ENCODE results near the gene AMOTL1. TPM values are rescaled to one million over a fixed set of nuclear protein-coding genes. Genes with fewer than 3 reads are reported as not detected.

Gene AMOTL1
- polyA plus RNA-seq, 3 donors, result 44.4 to 47.7 (median 45.5) TPM

DNA sequence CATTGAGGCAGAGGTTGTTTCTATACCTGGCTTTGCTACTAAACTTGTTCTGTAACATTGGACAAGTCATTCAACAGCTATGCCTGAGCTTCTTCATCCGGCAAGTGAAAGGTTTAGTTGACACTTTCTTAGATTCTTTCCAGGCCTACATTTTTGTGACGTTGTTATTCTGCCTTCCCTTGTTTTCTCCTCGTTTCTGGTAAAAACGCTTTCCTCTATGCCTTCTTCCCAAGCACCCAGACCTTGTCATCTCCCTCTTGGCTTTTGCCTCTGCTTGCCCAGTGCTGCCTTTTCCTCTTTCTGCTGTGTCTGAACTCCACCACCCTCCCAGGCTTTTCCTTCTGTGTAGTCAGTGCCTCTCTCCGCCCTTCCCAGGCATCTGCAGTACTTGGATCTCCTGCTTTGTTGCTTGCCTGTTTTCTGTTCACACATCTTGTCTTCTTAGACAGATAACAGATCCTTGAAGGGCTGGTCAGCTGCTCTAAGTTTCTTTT is 1.4 kb upstream of the AMOTL1 start:
- DNase-seq (ENCODE audit: low read depth in 3 of 3, low spot score in 2 of 3), result no peak

DNA sequence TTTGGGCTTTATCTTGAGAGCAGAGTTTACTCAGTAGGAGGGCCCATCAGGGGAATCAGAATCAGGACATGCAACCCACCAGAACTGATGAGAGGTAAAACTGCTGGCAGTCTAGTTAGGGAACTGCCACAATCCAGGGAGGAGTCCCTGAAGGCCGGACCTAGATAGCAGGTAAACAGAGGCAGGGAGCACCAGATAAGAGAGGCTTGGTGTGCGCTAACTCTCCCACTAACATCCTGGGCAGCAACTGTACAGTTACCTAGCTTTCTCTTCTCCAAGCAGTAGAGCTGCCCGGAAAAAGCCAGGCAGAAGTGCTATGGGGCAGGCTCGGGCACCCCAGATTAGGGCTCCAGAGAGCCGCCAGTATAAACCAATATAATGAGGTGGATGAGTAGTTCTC is 865 bp upstream of the AMOTL1 start:
- no peak for DNase-seq (ENCODE audit: low read depth in 3 of 3, low spot score in 2 of 3)

DNA sequence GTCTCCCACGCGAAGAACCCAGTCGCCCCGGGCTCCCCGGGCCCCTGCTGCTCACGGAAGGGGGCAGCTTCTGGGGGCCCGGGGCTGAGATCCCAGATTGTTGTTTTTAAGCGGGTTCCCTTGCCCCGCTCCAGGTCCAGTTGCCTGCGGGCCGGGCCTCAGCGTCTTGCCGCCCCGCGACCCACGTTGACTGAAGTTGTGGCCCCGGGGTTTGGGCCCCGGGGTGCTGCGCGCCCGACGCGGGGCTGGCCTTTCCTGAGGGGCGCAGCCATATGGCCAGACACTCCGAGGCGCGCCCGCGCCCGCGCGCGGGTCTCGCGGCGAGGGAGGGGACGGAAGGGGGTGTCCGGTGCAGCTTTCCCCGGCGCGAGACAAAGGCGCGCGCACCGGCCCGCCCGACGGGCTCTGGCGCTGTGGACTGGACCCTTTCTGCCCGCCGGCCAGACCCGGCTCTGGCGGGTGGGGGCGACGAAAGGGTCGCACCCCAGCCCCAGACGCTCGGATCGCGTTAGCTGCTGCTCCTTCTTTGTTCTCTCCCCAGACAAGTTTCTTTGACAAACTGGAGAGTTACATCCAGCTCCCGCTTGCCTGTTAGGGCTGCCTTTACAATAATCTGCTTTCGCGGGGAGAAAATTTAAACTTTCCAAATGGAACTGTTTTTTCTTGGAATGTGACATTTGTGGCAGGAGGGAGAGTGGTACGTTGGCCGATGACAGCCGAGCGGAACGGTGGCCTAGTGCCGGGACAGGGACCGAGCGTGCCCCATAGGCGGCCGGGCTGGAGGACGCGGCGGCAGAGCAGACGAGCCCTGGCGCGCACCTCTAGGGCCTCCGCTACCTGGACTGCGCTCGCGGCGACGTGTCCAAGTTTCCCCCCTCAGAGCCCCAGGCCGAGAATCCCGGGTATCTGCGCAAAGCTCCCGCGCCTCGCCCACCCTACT is 716 bp downstream of the AMOTL1 start:
- no peak for DNase-seq (ENCODE audit: low read depth in 3 of 3, low spot score in 2 of 3)

DNA sequence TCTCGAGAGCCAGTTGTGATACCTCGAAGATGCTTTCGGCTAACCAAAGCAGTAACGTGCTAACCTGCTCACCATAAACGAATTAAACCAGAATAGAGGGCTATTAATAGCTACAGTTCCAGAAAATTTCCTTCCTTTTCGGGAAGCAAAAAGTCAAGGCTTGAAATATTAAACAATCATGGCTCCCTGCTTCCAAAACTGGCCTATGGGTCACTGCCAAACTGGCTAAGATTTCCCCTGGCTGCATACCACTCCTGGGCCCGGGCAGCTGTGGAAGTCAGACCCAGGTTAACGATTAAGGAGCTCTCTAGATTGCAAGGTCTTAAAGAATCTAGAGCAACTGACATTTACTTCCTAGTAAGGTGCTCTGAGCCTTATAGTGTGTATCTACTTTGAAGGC is 1.7 kb downstream of the AMOTL1 start:
- DNase-seq (ENCODE audit: low read depth in 3 of 3, low spot score in 2 of 3), result no peak

DNA sequence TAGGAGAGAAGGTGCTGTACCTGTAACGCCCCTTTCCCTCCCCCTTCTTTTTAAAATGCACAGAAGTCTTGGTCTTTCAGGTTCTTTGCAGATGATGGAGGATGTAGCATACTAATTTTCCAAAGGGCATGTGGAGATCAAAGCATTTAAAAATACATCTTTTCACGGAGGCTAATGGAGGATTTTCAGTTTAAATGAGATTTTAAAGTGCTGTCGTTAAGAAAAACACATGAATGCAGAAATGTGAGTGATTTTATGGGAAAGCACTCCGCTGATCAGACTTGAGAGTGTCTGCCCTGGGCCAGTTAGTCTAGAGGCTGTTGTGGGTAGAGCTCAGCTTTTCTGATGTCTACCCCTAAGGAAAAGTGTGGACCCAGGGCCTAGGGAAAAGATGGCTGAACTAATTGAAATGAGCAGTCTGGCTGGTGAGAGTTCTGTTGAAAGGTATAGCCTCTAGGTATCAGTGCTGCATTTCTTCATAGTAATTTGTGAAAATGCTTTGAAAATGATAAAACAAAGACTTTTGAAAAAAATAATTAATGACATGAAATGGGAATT is 2.5 kb downstream of the AMOTL1 start:
- no peak for DNase-seq (ENCODE audit: low read depth in 3 of 3, low spot score in 2 of 3)

DNA sequence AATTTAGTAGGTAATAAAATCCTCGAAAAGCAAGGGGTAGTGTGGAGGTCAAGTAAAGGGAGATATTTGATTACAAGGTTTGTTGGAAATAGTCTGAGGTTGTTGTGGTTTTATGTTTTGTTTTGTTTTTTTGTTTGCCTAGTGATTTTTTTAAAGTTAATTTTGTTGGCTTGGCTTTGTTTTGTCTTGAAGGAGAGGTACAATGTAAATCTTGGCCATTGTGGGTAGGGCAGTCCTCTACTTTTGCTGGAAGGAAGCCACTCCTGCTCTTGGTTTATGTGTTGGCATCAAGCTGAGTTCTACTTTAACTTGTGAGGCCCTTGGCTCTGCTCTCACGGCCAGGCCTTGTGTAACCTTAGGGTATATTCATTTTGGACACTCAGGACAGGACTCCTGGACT is 3.2 kb downstream of the AMOTL1 start:
- DNase-seq (ENCODE audit: low read depth in 3 of 3, low spot score in 2 of 3), result no peak

DNA sequence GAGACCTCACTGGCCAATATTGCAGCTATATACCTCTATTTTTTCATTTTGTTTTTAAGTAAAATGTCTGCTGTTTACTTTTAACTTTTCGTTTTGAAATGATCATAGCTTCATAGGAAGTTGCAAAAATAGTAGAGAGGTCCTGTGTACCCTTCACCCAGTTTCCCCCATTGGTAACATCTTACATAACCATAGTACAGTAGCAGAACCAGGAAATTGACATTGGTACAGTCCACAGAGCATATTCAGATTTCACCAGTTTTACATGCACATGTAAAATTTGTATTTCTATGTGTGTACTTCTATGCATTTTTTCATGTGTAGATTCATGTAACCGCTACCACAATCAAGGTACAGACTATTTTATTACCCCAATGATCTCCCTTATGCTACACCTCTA is 3.8 kb downstream of the AMOTL1 start:
- no peak for DNase-seq (ENCODE audit: low read depth in 3 of 3, low spot score in 2 of 3)

DNA sequence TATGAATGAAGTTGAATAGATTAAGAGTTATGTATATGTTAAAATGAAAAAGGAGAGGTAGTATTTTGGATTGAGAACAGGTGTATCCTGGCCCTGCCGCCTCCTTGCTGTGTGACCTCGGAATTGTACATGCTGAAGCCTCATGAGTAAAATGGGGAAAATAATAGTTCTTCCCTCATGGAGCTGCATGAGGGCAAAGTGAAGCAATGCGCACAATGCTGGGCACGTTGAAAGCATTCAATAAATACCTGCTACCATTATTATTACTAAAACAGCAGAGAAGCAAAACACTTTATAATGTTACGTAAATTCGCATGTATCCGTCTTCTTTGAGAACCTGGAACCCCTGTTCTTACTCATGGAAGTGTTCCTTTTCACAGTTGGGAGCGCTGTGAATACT is 5.7 kb downstream of the AMOTL1 start:
- no peak for DNase-seq (ENCODE audit: low read depth in 3 of 3, low spot score in 2 of 3)

DNA sequence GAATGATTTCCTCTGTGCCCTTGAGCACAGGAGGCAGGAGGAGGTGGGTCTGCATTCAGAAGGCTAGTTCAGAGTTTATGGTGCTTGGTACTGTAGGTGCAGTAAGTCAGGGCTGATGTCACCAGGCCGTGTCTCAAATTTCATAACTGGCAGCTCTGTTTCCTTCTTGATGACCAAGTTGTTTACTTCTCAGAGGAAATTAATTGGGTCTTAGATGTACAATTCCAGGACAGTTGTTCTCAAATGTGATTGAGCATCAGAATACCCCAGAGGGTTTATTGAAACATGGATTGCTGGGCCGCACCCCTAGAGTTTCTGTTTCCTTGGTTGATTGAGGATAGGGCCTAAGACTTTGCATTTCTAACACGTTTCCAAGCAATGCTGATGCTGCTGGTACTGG is 6.2 kb downstream of the AMOTL1 start:
- no peak for DNase-seq (ENCODE audit: low read depth in 3 of 3, low spot score in 2 of 3)

DNA sequence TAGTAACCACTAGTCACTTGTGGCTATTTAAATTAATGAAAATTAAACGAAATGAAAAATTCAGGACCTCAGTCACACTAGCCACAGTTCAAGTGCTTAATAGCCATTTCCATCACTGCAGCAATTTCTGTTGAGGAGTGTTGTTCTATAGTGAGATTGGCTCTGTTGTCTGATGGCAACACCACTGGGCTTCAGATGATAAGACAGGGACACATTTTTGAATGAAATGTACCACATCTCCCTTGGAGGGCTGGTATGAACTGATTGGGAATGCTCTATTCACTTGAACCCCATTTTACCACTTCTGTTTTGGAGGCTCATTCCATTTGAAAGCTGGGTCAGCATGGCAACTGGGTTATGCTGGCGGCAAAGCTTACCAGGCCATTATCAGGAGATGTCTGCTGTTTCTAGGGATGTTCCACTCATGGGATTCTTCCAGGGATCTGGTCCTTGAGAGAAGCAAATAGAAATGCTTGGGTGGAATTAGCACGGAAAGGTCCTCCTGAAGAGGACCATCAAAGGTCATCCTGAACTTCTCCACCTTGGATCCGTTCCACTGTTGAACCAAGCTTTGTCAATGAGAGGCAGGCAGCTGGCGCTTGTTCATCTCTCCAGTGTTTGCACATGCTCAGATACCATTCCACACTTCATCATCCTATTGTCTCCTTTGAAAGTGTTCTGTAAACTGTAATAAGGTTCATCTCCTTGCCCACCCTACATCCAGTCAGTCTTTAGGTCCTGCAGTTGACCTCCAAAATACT is 7.6 kb downstream of the AMOTL1 start:
- DNase-seq (ENCODE audit: low read depth in 3 of 3, low spot score in 2 of 3), result no peak

DNA sequence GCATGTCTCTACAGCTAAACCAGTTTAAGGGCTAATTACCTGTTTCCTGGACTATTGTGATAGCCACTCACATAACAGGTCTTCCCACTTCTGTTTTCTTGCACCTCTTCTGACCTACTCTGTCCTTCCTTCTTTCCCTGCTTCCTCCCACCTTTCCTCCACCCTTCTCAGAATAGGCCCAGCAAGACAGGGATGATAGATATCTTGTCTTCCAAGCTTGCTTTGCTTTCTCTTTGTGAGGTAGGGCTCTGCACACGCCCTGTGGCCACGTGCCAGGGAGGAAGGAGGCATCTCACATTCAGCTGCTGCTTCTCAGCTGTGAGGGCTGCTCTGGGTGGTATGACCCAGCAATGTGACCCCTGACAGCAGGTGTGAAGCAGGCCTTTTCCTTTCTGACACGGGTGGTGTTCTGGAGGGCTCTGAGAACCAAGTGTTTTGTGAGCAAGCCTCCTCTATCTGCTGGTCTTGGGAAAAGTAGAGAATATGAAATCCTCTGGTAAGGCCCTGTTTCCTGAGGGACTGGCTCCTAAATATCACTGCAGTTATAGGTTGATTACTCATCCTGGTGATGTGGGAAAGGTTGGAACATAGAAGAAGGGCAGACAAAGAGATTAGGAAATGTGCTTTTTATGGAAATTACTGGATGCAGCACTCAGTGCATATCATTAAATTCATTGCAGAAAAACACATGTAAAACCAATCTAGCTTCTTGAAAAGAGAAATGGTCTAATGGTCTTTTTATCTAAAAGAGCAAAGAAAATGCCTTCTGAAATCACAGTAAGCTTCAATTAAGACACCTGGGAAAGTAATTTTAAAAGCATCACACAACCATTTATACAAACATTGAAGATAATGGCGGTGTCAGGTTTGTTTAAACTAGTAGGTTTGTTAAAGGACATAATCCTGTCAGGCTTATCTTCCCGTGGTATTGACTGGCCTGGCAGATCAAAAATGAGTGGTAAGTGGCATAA is 8.5 kb downstream of the AMOTL1 start:
- DNase-seq (ENCODE audit: low read depth in 3 of 3, low spot score in 2 of 3), result no peak

DNA sequence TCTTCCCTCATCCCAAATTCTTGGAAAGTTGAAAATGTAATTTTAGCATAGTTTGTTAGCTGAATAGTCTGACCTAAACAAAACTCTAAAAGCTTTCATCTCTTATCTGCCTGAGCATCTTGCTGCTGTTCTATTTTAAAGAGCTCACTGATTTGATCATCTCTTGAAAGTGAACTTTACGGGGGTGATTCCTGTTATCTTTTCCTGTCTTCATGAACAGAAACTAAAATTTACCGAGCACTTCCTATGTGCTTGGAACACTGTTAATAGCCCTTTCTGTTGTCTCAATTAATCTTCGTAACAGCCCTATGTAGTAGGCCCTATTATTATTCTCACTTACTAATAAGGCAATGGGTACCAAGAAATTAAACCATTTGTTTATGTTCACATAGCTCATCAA is 12.3 kb downstream of the AMOTL1 start:
- DNase-seq (ENCODE audit: low read depth in 3 of 3, low spot score in 2 of 3), result no peak

DNA sequence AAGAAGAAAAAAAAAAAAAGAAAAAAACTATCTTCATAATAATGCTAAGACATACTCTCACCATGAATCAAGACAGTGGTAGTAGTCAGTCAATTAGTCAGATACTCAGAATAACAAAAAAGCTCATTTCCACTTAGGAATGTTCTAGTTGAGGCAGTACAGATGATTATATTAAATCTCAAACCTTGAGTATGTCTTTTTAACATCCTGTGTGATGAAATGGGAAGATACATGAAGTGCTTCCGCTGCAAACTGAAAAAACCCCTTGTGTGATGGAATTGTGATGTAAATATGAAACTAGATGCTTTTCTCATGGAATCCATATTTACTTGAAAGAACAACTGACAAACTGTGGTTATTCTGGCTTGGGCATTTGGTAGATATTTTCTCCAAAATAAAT is 13.7 kb downstream of the AMOTL1 start:
- DNase-seq (ENCODE audit: low read depth in 3 of 3, low spot score in 2 of 3), result no peak

DNA sequence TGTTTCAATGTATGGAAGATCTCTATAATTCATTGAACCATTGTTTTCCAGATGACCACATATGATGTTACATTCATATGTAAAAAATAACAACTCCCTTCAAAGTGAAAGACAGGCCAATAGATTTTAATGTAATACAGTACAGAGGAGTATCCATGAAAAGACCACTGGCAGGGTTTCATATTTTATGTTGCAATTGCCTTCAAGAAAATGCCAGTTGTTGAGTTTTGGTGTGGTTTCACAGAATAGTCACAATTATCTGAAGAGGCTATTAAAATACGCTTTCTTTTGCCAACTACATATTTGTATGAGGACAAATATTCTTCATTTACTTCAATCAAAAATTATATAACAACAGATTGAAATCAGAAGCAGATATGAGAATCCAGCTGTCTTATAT is 14.3 kb downstream of the AMOTL1 start:
- no peak for DNase-seq (ENCODE audit: low read depth in 3 of 3, low spot score in 2 of 3)

DNA sequence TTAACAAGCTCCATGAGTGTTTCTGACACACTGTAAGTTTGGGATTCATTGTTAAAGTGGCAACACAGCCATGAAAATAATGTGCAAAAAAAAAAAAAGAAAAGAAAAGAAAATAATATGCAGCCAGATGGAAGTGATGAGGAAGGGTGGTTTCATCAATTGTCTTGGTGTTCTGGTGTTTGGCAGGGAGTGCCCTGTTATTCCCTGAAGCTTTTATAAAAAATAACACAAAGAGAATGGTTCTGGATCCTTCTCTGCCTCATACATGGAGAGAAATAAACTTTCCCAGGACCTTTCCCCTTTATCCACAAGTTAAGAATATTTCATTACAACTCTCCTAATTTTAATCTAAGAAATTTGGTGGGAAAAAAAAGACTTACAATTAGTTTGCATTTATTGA is 16.7 kb downstream of the AMOTL1 start:
- no peak for DNase-seq (ENCODE audit: low read depth in 3 of 3, low spot score in 2 of 3)

DNA sequence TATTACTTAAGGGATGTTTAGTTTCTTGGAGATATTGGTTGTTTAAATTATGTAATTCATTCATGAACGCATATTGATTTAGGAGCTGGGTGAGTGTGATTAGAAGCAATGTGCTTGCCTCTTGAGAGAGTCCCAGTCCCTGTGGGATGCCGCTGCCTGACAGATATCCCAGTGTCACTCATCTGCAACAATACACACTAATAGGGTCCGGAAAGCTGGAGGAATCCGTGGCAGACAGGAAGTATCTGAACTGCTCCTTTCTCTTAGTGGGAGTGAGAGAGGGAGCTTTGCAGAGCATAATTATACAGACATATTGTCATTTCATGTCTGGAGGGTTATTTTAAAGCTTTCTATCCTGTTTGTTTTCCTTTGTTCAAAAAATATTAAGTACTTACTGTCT is 17.4 kb downstream of the AMOTL1 start:
- DNase-seq (ENCODE audit: low read depth in 3 of 3, low spot score in 2 of 3), result no peak

DNA sequence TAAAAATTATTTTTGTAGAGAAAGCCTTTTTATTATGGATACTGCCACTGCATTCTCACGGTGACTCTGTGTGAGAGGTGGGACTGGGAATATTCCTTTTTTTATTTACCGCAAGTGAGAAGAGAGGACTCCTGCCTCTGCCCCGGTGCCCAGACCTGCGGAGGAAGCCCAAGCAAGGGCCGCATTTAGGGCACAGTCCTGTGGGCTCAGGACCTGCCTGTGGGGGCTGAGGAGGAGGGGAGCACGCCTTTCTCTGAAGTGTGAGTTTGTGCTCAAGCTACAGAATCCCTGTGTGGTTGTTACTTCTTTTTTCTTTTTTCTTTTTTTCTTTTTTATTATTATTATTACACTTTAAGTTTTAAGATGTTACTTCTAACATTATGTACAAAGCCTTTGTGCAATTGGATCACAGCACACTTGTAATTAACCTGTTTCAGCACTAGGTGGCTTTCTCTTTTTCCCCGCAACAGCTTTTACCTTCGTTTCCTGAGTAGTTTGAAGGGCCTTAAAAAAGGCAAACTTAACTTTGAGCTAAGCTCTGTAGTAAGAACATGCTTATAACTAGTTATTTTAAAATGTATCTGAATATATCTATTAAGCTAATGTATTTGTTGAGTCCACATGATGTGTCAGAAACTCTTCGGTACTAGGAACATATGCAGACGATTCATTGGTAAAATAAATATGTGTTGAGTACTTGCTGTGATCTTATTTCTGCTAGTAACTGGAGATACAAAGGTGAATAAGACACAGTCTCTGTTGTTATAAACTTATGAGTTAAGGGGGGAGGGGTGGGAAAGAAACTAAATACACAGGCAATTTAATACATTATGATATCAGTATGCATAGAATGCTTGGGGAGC is 18.3 kb downstream of the AMOTL1 start:
- DNase-seq (ENCODE audit: low read depth in 3 of 3, low spot score in 2 of 3), result no peak

DNA sequence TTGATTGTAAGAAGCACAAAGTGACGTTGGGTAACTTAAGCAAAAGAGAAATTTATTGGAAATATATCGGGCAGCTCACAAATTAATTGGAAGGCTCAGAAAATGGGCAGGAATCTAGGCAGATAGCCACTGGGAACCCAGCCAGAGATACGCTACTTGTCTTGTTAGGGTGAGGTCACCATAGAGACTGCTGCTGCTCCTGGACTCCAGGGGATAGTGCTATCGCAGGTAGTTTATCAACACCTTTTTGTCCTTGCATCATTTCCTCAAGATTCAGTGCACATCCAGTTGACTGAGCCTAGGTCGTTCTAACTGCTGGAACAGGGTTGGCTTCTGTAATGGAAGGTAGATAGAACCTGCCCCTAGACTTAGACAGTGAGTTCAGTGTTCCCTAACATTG is 19.6 kb downstream of the AMOTL1 start:
- DNase-seq (ENCODE audit: low read depth in 3 of 3, low spot score in 2 of 3), result no peak

DNA sequence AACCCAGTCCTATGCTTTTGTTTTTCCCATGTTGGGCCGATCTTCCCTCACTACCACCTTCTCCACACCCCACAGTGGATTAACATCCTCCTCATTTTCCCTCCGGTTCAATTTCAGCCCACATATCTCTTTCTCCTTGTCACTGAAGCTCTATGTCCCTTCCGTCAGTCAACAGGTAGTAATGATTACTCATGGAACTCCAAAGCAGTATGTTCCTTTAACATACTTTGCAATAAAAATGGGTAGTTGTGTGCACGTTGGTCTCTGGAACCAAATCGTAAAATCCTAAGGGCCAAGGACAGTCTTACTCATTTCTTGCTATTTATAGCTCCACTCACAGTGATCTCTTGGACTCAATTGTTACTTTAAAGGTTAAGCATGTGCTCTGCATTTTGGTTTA is 20.2 kb downstream of the AMOTL1 start:
- DNase-seq (ENCODE audit: low read depth in 3 of 3, low spot score in 2 of 3), result no peak
